Stomach (tissue), 4 donors: Measurements from ENCODE around the gene DCXR.

Experiments
- POLR2A ChIP-seq, 4 donors: fragments of 450-650 bp; IDR thresholded peaks; one replicate each; pipeline ENCODE4 v1.6.1; 2016; ENCODE audit warnings: antibody characterized with exemption in 4 of 4, control low read depth in 2 of 4, mild to moderate bottlenecking in 1 of 4, moderate library complexity in 1 of 4
- POLR2AphosphoS5 ChIP-seq, 3 donors: sonication (generic); formaldehyde crosslinking; IDR thresholded peaks; one replicate each; pipeline ENCODE4 v1.6.1; 2016; ENCODE audit warnings: antibody characterized with exemption in 3 of 3

DNA sequence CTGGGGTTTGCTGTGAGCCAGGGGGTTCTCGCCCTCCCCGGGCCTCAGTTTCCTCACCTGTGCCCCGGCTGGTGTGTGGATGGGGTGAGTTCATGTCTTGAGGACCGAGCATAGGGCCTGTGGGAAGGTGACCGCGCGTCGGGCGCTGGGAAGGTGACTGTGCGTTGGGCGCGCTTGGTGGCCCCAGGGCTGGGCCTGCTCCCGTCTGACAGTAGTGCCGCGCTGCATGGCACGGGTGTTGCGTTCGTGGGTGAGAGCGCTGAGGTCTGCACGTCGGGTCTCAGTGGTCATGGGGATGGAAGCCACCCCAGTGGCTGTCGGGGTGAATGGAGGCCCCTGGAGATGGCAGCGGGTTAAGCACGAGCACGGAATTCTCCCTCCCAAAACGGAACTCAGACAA, 50.9 kb downstream of the DCXR start:
- TF ChIP-seq POLR2A (IDR thresholded peaks at IDR 0.05) (no peak), POLR2AphosphoS5 (IDR thresholded peaks at IDR 0.05) (no peak)
